ENCODE results near the gene PCP4. TPM values are rescaled to one million over a fixed set of nuclear protein-coding genes. Genes with fewer than 3 reads are reported as not detected.

Gene PCP4
- polyA plus RNA-seq, 1 donor (not counting 4 experiments of a cell fraction or from before 2014, with no cell fraction given): not detected

DNA sequence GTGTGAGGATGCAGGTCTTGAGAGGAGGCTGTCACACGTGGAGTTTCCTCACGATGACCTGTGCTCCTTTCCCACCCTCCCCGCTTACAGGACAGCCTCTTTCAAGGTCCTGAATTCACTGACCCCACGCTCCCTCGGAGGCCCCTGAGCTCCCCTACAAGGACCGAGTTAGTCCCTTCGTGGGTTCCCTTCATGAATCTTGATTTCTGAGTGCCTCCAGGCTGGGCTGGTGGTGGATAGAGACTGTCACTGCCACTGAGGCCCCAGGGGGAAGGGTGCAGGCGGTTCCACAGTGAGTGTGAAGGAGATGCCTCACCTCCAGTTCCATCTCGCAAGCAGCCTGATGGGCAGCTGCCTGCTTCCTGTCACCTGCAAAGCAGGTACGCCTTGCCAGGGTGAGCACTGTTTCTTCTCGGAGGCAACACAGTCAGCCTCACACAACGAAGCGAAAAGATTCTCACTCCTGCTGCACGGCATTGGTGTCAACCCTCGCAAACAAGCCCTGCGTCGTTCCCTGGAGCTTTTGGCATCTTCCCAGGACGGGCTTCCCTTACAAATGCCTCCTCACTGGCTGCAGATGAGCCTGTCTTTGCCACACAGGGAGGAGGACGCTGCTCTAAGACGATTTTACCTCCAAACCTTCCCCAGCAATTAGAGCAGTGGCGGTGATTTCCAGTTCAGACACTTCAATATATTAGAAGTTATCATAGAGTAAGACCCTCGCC is 26.7 kb upstream of the PCP4 start:
- Histone ChIP-seq H3K79me2 (ENCODE audit: control insufficient read depth, insufficient read depth, low read length) (no peaks in the 10 kb centered on the region), H3K36me3 (ENCODE audit: control insufficient read depth in 2 of 2, extremely low read depth in 1 of 2, insufficient read depth in 2 of 2, low read length in 2 of 2) (no peaks in the 10 kb centered on the region), H3K27ac (ENCODE audit: control insufficient read depth, insufficient read depth, low read length) (no peak overlapping the region), H2AFZ (ENCODE audit: control insufficient read depth, low read length) (no peak overlapping the region), H3K9me1 (ENCODE audit: control insufficient read depth, extremely low read depth, insufficient read depth, low read length) (no peaks in the 10 kb centered on the region), H3K27me3 (ENCODE audit: control insufficient read depth, extremely low read depth, insufficient read depth, low read length) (no peaks in the 10 kb centered on the region), H3K9ac (ENCODE audit: control insufficient read depth, extremely low read depth, insufficient read depth, low read length) (no peak overlapping the region), H3K4me2 (ENCODE audit: control insufficient read depth, extremely low read depth, insufficient read depth, low read depth, low read length) (no peak overlapping the region), H3K4me1 (ENCODE audit: control insufficient read depth, extremely low read depth, insufficient read depth, low read length) (no peaks in the 10 kb centered on the region), H3K9me3 (ENCODE audit: control insufficient read depth, low read depth, low read length) (peaks cover 2% of the 10 kb centered on the region), H4K20me1 (ENCODE audit: control insufficient read depth, extremely low read depth, insufficient read depth, low read length) (no peaks in the 10 kb centered on the region), H3K4me3 (ENCODE audit: control insufficient read depth in 2 of 3, extremely low read depth in 1 of 3, insufficient read depth in 2 of 3, low read depth in 1 of 3, low read length in 3 of 3) (no peak overlapping the region)
- DNase-seq (ENCODE audit: low read depth, low spot score): no peak
- dilution Hi-C loops (cut with MboI; ENCODE audit: extremely low pct_ligation_motif_present, low sequenced_read_pairs): no loop called here
- TF ChIP-seq, protein P1, sequence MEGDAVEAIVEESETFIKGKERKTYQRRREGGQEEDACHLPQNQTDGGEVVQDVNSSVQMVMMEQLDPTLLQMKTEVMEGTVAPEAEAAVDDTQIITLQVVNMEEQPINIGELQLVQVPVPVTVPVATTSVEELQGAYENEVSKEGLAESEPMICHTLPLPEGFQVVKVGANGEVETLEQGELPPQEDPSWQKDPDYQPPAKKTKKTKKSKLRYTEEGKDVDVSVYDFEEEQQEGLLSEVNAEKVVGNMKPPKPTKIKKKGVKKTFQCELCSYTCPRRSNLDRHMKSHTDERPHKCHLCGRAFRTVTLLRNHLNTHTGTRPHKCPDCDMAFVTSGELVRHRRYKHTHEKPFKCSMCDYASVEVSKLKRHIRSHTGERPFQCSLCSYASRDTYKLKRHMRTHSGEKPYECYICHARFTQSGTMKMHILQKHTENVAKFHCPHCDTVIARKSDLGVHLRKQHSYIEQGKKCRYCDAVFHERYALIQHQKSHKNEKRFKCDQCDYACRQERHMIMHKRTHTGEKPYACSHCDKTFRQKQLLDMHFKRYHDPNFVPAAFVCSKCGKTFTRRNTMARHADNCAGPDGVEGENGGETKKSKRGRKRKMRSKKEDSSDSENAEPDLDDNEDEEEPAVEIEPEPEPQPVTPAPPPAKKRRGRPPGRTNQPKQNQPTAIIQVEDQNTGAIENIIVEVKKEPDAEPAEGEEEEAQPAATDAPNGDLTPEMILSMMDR (optimal IDR thresholded peaks at IDR 0.05 in 1 of 3, IDR thresholded peaks at IDR 0.05 in 1 of 3, conservative IDR thresholded peaks at IDR 0.05 in 1 of 3; ENCODE audit: extremely low read depth in 1 of 3, insufficient read depth in 2 of 3, low read length in 3 of 3): no peak
- no peak for TF ChIP-seq EZH2 (IDR thresholded peaks at IDR 0.05; ENCODE audit: low read length)
- no peak for FAIRE-seq

DNA sequence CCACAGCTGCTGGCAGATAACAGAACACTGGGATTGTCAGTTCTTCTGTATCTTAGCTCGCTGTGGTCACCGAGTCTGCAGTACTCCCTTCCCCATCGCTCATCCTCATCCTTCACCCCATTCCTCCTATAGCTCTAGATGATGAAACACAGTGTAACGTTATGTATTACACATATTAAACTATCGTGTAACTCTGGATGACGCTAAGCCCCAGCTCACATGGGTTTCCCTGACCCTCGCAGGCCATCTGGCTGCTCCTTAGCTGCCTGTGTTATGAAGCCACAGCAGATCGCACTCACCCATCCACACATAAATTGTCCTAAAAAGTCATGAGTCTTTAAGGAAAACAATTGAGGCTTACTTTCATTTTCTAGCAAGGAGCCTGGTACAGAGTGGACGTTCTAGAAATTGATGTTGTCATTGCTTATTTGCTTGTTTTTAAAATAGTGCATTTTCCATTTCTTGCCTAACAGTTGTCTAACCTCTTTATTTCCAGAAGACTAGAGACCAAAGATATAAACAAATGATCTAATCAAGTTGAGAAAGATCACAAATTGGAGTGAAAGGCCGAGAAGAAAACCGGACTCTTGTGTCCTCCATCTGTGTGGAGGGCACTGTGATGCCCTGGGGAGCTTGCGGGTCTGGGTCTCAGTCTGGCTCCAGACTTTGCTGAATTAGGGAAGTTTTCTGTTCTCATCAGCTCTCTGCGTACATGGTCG is 24.3 kb upstream of the PCP4 start:
- no peak overlapping the region for H3K4me3 ChIP-seq (ENCODE audit: control insufficient read depth in 2 of 3, extremely low read depth in 1 of 3, insufficient read depth in 2 of 3, low read depth in 1 of 3, low read length in 3 of 3)
- H3K4me2 ChIP-seq (ENCODE audit: control insufficient read depth, extremely low read depth, insufficient read depth, low read depth, low read length): no peak overlapping the region
- H3K36me3 ChIP-seq (ENCODE audit: control insufficient read depth in 2 of 2, extremely low read depth in 1 of 2, insufficient read depth in 2 of 2, low read length in 2 of 2): no peaks in the 10 kb centered on the region
- FAIRE-seq (no peak), DNase-seq (ENCODE audit: low read depth, low spot score) (no peak)
- H3K9me1 ChIP-seq (ENCODE audit: control insufficient read depth, extremely low read depth, insufficient read depth, low read length): no peaks in the 10 kb centered on the region
- H2AFZ ChIP-seq (ENCODE audit: control insufficient read depth, low read length): no peak overlapping the region
- H3K27me3 ChIP-seq (ENCODE audit: control insufficient read depth, extremely low read depth, insufficient read depth, low read length): no peaks in the 10 kb centered on the region
- H3K4me1 ChIP-seq (ENCODE audit: control insufficient read depth, extremely low read depth, insufficient read depth, low read length): no peaks in the 10 kb centered on the region
- H3K79me2 ChIP-seq (ENCODE audit: control insufficient read depth, insufficient read depth, low read length): no peaks in the 10 kb centered on the region
- H3K27ac ChIP-seq (ENCODE audit: control insufficient read depth, insufficient read depth, low read length): no peak overlapping the region
- dilution Hi-C loops (cut with MboI; ENCODE audit: extremely low pct_ligation_motif_present, low sequenced_read_pairs): no loop called here
- no peak overlapping the region for H3K9ac ChIP-seq (ENCODE audit: control insufficient read depth, extremely low read depth, insufficient read depth, low read length)
- no peaks in the 10 kb centered on the region for H4K20me1 ChIP-seq (ENCODE audit: control insufficient read depth, extremely low read depth, insufficient read depth, low read length)
- H3K9me3 ChIP-seq (ENCODE audit: control insufficient read depth, low read depth, low read length): peaks cover 2% of the 10 kb centered on the region
- TF ChIP-seq, protein P1 (optimal IDR thresholded peaks at IDR 0.05 in 1 of 3, IDR thresholded peaks at IDR 0.05 in 1 of 3, conservative IDR thresholded peaks at IDR 0.05 in 1 of 3; ENCODE audit: extremely low read depth in 1 of 3, insufficient read depth in 2 of 3, low read length in 3 of 3): no peak
- no peak for TF ChIP-seq EZH2 (IDR thresholded peaks at IDR 0.05; ENCODE audit: low read length)

Data from keratinocyte (primary cell).